Measurements from ENCODE around the gene STX16.

The STX16 gene

GRCh38 chr20:58677808-58678207 is 26.7 kb downstream of the STX16 start:
- DNase-seq (ENCODE audit: low read depth) = no peak

GRCh38 chr20:58678806-58679205 is 27.7 kb downstream of the STX16 start:
- no peak for DNase-seq (ENCODE audit: low read depth)

- DNase-seq (ENCODE audit: low read depth) = no peak
Measured at GRCh38 chr20:58682656-58683531, 31.8 kb downstream of the STX16 start.

GRCh38 chr20:58684291-58684690 is 33.2 kb downstream of the STX16 start:
- DNase-seq (ENCODE audit: low read depth) = no peak

- DNase-seq (ENCODE audit: low read depth) = no peak
Measured at GRCh38 chr20:58685988-58686387, 34.9 kb downstream of the STX16 start.

- no peak for DNase-seq (ENCODE audit: low read depth)
Measured at GRCh38 chr20:58688414-58688813, 37.3 kb downstream of the STX16 start.

GRCh38 chr20:58688840-58689239 is 37.8 kb downstream of the STX16 start:
- no peak for DNase-seq (ENCODE audit: low read depth)

- DNase-seq (ENCODE audit: low read depth) = no peak
Measured at GRCh38 chr20:58690396-58691135, 39.5 kb downstream of the STX16 start.

GRCh38 chr20:58691773-58692578 is 40.9 kb downstream of the STX16 start:
- no peak for DNase-seq (ENCODE audit: low read depth)

GRCh38 chr20:58692579-58693225 is 41.6 kb downstream of the STX16 start, which contains the start of gene NPEPL1:
TSS of gene NPEPL1 (plus strand) at chr20:58692800. CDS start at chr20:58692901, 101 bp downstream.
- peak; percentile 44 for DNase-seq (ENCODE audit: low read depth)

- DNase-seq (ENCODE audit: low read depth) = no peak
Measured at GRCh38 chr20:58693226-58694006, 42.3 kb downstream of the STX16 start.

- no peak for DNase-seq (ENCODE audit: low read depth)
Measured at GRCh38 chr20:58694241-58695083, 43.4 kb downstream of the STX16 start.

GRCh38 chr20:58695084-58695722 is 44.1 kb downstream of the STX16 start:
- no peak for DNase-seq (ENCODE audit: low read depth)

- DNase-seq (ENCODE audit: low read depth) = no peak
Measured at GRCh38 chr20:58695895-58696375, 44.9 kb downstream of the STX16 start.

- DNase-seq (ENCODE audit: low read depth) = no peak
Measured at GRCh38 chr20:58696411-58696961, 45.4 kb downstream of the STX16 start.

- DNase-seq (ENCODE audit: low read depth) = no peak
Measured at GRCh38 chr20:58697201-58697866, 46.3 kb downstream of the STX16 start.

GRCh38 chr20:58697867-58698703 is 47.0 kb downstream of the STX16 start:
- no peak for DNase-seq (ENCODE audit: low read depth)

Measured in stimulated activated CD4-positive, alpha-beta T cell treated with anti-CD3 and anti-CD28 coated beads, Interleukin-2, amount 100 ng/mL, for 4 hours (primary cell).